Neural progenitor cell (in vitro differentiated cells): ENCODE results near the gene MDM2. TPM values are rescaled to one million over a fixed set of nuclear protein-coding genes. Genes with fewer than 3 reads are reported as not detected.

Source experiments
- DNase-seq: peaks from one replicate; pipeline ENCODE4 v3.0.0-alpha.2; 2016; ENCODE audit warnings: low spot score
- H2AFZ ChIP-seq: fragments of 200-600 bp; sonication (generic); replicated peaks from 2 replicates; pipeline ENCODE4 v1.6.1; 2016; ENCODE audit warnings: antibody characterized with exemption
- H3F3A ChIP-seq: fragments of 200-600 bp; sonication (generic); 2 replicates; pipeline ENCODE4 v1.6.1; 2016; ENCODE audit warnings: antibody characterized with exemption, low read depth
- H3K27ac ChIP-seq: fragments of 200-600 bp; sonication (generic); 2 replicates; pipeline ENCODE4 v1.5.1; 2016; ENCODE audit warnings: mild to moderate bottlenecking
- H3K27me3 ChIP-seq: fragments of 200-600 bp; sonication (generic); 2 replicates; pipeline ENCODE4 v1.6.1; 2016; ENCODE audit warnings: mild to moderate bottlenecking, moderate library complexity
- H3K36me3 ChIP-seq: fragments of 200-600 bp; sonication (generic); 2 replicates; pipeline ENCODE4 v1.5.1; 2016
- H3K4me1 ChIP-seq: fragments of 200-600 bp; sonication (generic); 2 replicates; pipeline ENCODE4 v1.6.1; 2016; ENCODE audit warnings: mixed run types
- H3K4me2 ChIP-seq: fragments of 200-600 bp; sonication (generic); 2 replicates; pipeline ENCODE4 v1.6.1; 2016
- H3K4me3 ChIP-seq: fragments of 200-600 bp; sonication (generic); 2 replicates; pipeline ENCODE4 v1.5.1; 2016
- H3K79me2 ChIP-seq: fragments of 200-600 bp; sonication (generic); 2 replicates; pipeline ENCODE4 v1.6.1; 2016; ENCODE audit warnings: low read depth
- H3K9ac ChIP-seq: fragments of 200-600 bp; sonication (generic); 2 replicates; pipeline ENCODE4 v1.6.1; 2016
- H3K9me3 ChIP-seq: fragments of 200-600 bp; sonication (generic); 2 replicates; pipeline ENCODE4 v1.5.1; 2016; ENCODE audit warnings: low read depth
- H4K20me1 ChIP-seq: fragments of 200-600 bp; sonication (generic); 2 replicates; pipeline ENCODE4 v1.6.1; 2016; ENCODE audit warnings: low read depth
- H3K27ac Mint-ChIP-seq: 3 replicates; pipeline ENCODE4 v1.8.0; 2021; ENCODE audit warnings: mixed read lengths
- H3K27me3 Mint-ChIP-seq: 2 replicates; pipeline ENCODE4 v1.8.0; 2022; ENCODE audit warnings: low read depth, mild to moderate bottlenecking, inconsistent platforms, moderate library complexity, mixed read lengths; ENCODE audit not compliant: insufficient read depth
- H3K36me3 Mint-ChIP-seq: 3 replicates; pipeline ENCODE4 v1.8.0; 2021; ENCODE audit warnings: mixed read lengths
- H3K4me1 Mint-ChIP-seq: 3 replicates; pipeline ENCODE4 v1.8.0; 2021; ENCODE audit warnings: mixed read lengths
- H3K4me3 Mint-ChIP-seq: 3 replicates; pipeline ENCODE4 v1.8.0; 2021; ENCODE audit warnings: mild to moderate bottlenecking, moderate library complexity, mixed read lengths
- H3K9me3 Mint-ChIP-seq: 3 replicates; pipeline ENCODE4 v1.8.0; 2020; ENCODE audit warnings: mixed read lengths
- EZH2 ChIP-seq: fragments of 200-600 bp; sonication (generic); IDR thresholded peaks from 2 replicates; pipeline ENCODE4 v1.6.1; 2017; ENCODE audit warnings: antibody characterized with exemption, mild to moderate bottlenecking, moderate library complexity
- EZH2phosphoT487 ChIP-seq: fragments of 200-600 bp; sonication (generic); IDR thresholded peaks from 2 replicates; pipeline ENCODE4 v1.6.1; 2017; ENCODE audit warnings: antibody characterized with exemption
- total RNA-seq: library from RNA; depleted of rRNA; stranded (reverse); fragments of >200 nt; gene quantifications from 2 replicates; pipeline ENCODE4 v1.2.3, GENCODE V29; 2015; ENCODE audit warnings: low replicate concordance
- TF ChIP-seq, protein P1 (sequence below): fragments of 200-600 bp; sonication (generic); IDR thresholded peaks from 2 replicates; pipeline ENCODE4 v1.5.1; 2017; ENCODE audit warnings: antibody characterized with exemption, mild to moderate bottlenecking

The MDM2 gene
- total RNA-seq, 1 donor from 2014 or later = 93.8 TPM

DNA sequence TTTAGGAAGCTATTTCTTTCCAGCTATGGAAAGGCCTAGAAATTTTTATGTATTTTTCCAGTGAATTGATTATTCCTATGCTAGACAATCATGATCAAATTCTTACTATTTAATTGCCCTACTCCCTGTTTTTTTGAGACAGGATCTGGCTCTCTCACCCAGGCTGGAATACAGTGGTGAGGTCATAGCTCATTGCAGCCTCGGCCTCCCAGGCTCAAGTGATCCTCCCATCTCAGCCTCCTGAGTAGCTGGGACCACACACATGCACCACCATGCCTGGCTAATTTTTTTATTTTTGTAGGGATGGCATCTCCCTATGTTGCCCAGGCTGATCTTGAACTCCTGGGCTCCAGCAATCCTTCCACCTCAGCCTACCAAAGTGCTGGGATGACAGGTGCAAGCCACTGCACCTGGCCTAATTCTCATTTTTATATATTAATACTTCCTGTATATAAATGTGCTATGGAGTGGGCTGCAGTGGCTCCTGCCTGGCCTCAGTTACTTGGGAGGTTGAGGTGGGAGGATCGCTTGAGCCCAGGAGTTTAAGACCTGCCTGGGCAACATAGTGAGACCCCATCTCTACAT, 16.0 kb upstream of the MDM2 start:
- DNase-seq = no peak
- Histone ChIP-seq H3K4me3 (no peak overlapping the region), H3K9ac (no peak overlapping the region), H3K79me2 (no peaks in the 10 kb centered on the region), H3K27ac (no peak overlapping the region), H3K9me3 (no peaks in the 10 kb centered on the region), H3K4me1 (peaks cover 5% of the 10 kb centered on the region), H4K20me1 (no peaks in the 10 kb centered on the region), H2AFZ (no peak overlapping the region), H3K27me3 (no peaks in the 10 kb centered on the region), H3K36me3 (no peaks in the 10 kb centered on the region), H3F3A (peaks cover 3% of the 10 kb centered on the region), H3K4me2 (no peak overlapping the region)
- no peaks in the 10 kb centered on the region for H3K9me3 Mint-ChIP-seq
- H3K4me3 Mint-ChIP-seq = no peak overlapping the region
- no peaks in the 10 kb centered on the region for H3K4me1 Mint-ChIP-seq
- no peak overlapping the region for H3K27ac Mint-ChIP-seq
- H3K36me3 Mint-ChIP-seq = no peaks in the 10 kb centered on the region
- peaks cover 2% of the 10 kb centered on the region for H3K27me3 Mint-ChIP-seq
- TF ChIP-seq, protein P1, sequence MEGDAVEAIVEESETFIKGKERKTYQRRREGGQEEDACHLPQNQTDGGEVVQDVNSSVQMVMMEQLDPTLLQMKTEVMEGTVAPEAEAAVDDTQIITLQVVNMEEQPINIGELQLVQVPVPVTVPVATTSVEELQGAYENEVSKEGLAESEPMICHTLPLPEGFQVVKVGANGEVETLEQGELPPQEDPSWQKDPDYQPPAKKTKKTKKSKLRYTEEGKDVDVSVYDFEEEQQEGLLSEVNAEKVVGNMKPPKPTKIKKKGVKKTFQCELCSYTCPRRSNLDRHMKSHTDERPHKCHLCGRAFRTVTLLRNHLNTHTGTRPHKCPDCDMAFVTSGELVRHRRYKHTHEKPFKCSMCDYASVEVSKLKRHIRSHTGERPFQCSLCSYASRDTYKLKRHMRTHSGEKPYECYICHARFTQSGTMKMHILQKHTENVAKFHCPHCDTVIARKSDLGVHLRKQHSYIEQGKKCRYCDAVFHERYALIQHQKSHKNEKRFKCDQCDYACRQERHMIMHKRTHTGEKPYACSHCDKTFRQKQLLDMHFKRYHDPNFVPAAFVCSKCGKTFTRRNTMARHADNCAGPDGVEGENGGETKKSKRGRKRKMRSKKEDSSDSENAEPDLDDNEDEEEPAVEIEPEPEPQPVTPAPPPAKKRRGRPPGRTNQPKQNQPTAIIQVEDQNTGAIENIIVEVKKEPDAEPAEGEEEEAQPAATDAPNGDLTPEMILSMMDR = no peak
- no peak for TF ChIP-seq EZH2
- no peak for TF ChIP-seq EZH2phosphoT487

DNA sequence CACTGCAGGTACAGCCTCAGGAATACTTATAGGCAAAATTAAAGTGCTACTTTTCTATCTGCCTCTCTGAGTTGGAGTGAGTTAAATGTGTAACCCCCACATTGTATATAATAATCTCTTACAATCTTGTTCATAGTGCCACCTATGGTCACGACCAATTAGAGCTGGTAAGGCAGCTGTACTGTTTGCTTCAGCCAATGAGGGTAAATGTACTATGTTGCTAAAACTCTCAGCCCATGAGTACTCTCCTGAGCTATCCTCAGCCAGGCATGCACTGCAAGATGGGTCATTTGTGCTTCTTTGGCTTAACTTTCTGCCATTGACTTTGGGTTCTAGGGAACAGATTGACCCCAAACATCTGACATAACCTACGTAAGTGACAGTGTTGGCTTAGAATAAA, 15.0 kb upstream of the MDM2 start:
- peak; percentile 14 for DNase-seq

DNA sequence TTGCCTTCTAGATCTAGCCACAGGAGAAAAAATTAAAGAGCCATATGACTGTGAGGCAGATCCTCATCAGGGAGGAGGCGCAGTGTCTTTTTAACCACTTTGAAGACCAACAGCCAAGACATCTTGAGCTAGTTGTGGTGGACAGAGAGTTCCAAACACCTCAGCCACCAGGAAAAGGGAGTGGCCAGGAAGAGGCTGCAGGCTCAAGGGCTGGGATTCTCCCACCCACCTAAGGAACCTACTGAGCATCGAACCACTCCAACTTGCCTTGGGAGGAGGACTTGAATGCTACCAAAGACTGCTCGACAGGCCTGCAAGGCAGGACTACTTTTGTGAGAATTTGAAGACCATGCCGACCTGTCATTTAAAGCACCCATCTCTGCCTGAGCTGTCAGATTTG, 14.5 kb upstream of the MDM2 start:
- no peak for TF ChIP-seq EZH2
- TF ChIP-seq, protein P1 = no peak
- TF ChIP-seq EZH2phosphoT487 = no peak
- Histone ChIP-seq H3K4me2 (no peak overlapping the region), H4K20me1 (no peaks in the 10 kb centered on the region), H3K36me3 (no peaks in the 10 kb centered on the region), H3K9me3 (no peaks in the 10 kb centered on the region), H3K4me3 (no peak overlapping the region), H3K9ac (no peak overlapping the region), H3K27me3 (no peaks in the 10 kb centered on the region), H2AFZ (peak overlapping the region; percentile 26), H3F3A (no peaks in the 10 kb centered on the region), H3K27ac (no peak overlapping the region), H3K79me2 (no peaks in the 10 kb centered on the region), H3K4me1 (no peaks in the 10 kb centered on the region)
- Mint-ChIP-seq H3K9me3 (no peaks in the 10 kb centered on the region), H3K27ac (no peak overlapping the region), H3K4me3 (no peak overlapping the region), H3K4me1 (no peaks in the 10 kb centered on the region), H3K27me3 (peaks cover 2% of the 10 kb centered on the region), H3K36me3 (no peaks in the 10 kb centered on the region)
- DNase-seq = no peak

More for the DNA sequence above, 15.0 kb upstream of the MDM2 start:
- Histone ChIP-seq H3K4me3 (no peak overlapping the region), H3F3A (no peaks in the 10 kb centered on the region), H3K4me2 (no peak overlapping the region), H2AFZ (peak overlapping the region; percentile 26), H3K4me1 (no peaks in the 10 kb centered on the region), H3K27me3 (no peaks in the 10 kb centered on the region), H4K20me1 (no peaks in the 10 kb centered on the region), H3K27ac (no peak overlapping the region), H3K79me2 (no peaks in the 10 kb centered on the region), H3K9me3 (no peaks in the 10 kb centered on the region), H3K9ac (no peak overlapping the region), H3K36me3 (no peaks in the 10 kb centered on the region)
- Mint-ChIP-seq H3K36me3 (no peaks in the 10 kb centered on the region), H3K4me1 (no peaks in the 10 kb centered on the region), H3K4me3 (no peak overlapping the region), H3K9me3 (no peaks in the 10 kb centered on the region), H3K27me3 (peaks cover 2% of the 10 kb centered on the region), H3K27ac (no peak overlapping the region)
- TF ChIP-seq EZH2 (no peak), EZH2phosphoT487 (no peak)
- TF ChIP-seq, protein P1 = no peak
